Testis (tissue), 3 donors: ENCODE data around the gene ZBTB18. TPM values are rescaled to one million over a fixed set of nuclear protein-coding genes. Genes with fewer than 3 reads are reported as not detected.

Experiments used
- DNase-seq: peaks from one replicate; pipeline ENCODE4 v3.0.0-alpha.2; 2019
- H3K27ac ChIP-seq, 2 donors: fragments of 200-600 bp; sonication (generic); one replicate each; pipeline ENCODE4 v1.5.1; 2019
- H3K27me3 ChIP-seq: fragments of 200-600 bp; sonication (generic); one replicate; pipeline ENCODE4 v1.5.1; 2019
- H3K36me3 ChIP-seq: fragments of 200-600 bp; sonication (generic); one replicate; pipeline ENCODE4 v1.5.1; 2017; ENCODE audit warnings: low read depth; ENCODE audit errors: missing control alignments
- H3K4me1 ChIP-seq: fragments of 200-600 bp; sonication (generic); one replicate; pipeline ENCODE4 v1.5.1; 2019
- H3K4me3 ChIP-seq, 2 donors: fragments of 200-600 bp; sonication (generic); one replicate each; pipeline ENCODE4 v1.5.1; 2017 to 2019
- H3K9me3 ChIP-seq: fragments of 200-600 bp; sonication (generic); one replicate; pipeline ENCODE4 v1.5.1; 2017
- POLR2A ChIP-seq: fragments of 450-650 bp; IDR thresholded peaks from one replicate; pipeline ENCODE4 v1.6.1; 2017; ENCODE audit warnings: antibody characterized with exemption, mild to moderate bottlenecking, moderate library complexity
- WGBS, 2 donors: methylation state at CpG; one replicate each; pipeline ENCODE4 v1.1.5; 2018; 5-methylcytosine and 5-hydroxymethylcytosine counted together
- intact Hi-C: fragments of 100-400 bp; cut with DNase I; formaldehyde crosslinking; loops from one replicate; pipeline ENCODE4 v1.15.1; 2023; ENCODE audit warnings: low total_unique reads
- polyA plus RNA-seq: library from polyadenylated mRNA; stranded (reverse); fragments of 350-450 nt; fragmentation: Illumina TruSeq; extraction: RNeasy Lipid Tissue Mini Kit (QIAGEN cat#74804); gene quantifications from one replicate; pipeline ENCODE4 v1.2.3, GENCODE V29; 2014; ENCODE audit warnings: low read depth, low replicate concordance; ENCODE audit not compliant: insufficient read depth
- total RNA-seq, 2 donors: library from RNA; depleted of rRNA; stranded (reverse); fragments of >200 nt; gene quantifications; one replicate each; pipeline ENCODE4 v1.2.3, GENCODE V29; 2016
- TF ChIP-seq, protein P1 (sequence below), 3 experiments: fragments of 450-650 bp in 2 of 3; fragments of 200-600 bp in 1 of 3; sonication (generic) in 1 of 3; IDR thresholded peaks; one replicate each; pipeline ENCODE4 v1.5.1; 2016 to 2019; ENCODE audit warnings: antibody characterized with exemption in 3 of 3, mild to moderate bottlenecking in 2 of 3, moderate library complexity in 1 of 3

The ZBTB18 gene
- total and polyA plus RNA-seq, 3 donors from 2014 or later, result 45.0 to 61.9 (median 54.3) TPM

DNA sequence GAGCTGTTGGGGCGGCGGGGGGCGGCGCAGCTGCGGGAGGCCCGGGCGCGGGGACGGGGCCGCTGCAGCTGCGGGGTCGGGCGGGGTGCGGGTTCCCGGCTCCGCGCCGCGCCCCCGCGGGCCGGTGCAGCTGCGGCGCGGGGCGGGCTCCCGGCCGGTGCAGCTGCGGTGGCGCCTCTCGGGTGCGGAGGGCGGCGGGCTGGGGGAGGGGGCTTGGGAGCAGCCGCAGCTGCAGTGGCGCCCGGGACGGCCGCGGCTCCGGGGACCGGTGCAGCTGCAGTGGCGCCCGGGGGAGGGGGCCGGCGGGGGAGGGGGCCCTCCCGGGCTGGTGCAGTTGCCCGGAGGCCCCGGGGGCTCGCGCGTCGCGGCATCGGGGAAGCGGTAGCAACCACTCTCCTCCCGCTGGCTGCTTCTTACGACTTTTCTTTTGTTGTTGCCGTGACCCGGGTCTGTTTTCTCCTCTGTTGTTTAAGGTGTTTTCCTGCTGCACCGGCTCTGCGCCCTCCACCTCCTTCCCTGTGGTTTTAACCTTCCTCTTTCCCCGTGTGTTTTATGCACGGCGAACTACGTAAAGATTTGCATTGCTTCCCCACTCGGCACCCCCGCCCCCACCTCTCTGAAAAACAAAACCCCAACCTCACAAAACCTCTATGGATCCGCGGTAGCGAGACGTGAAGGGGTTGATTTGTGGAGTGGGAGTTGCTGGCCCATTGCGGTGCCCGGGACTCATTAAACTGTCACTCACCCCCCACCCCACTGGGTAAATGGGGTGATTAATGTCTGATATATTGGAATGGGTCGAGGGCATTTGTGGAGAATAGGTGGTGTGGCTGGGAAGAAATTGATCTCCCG, 1.7 kb upstream of the ZBTB18 start:
- WGBS, 2 donors, result 1 to 2% methylated on average over 26 to 29 of the region's 76 CpGs

DNA sequence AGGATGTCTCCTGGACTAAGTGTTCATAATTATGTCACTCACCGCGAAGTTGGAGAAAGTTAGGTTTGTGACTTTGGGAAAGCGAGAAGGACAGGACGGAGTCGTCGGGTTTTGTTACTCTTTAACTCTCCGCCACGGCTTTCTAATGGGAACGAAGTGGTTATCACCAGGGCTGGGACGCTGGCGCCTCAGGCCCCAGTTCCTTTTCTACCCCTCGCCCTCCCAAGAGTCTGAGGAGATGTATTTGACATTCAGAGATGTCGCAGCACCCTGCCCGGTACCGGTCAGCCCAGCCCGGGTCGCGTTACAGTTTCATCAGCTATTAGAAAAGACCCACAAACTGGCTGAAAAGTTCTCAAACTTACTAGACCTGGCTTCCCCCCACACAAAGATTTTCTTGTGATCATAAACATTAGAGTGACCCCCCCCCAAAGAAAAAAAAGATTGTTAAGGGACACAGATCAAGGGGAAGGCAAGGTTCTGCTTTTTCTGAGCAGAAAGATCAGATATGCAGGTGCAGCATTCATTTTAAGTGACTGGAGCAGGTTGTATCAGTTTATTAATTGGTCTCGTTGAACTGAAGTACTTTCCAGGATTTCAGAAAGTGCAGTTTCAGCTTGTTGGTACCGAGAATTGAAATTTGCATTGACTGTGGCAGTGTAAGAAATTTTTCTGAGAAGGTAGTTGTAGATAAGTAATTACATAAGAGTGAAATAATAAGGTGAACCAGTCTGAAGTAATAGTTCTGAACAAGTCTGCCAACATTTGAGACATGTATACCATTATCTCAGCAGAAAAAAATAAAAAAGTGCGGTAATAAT, 859 bp upstream of the ZBTB18 start:
- Histone ChIP-seq H3K9me3 (no peaks in the 10 kb centered on the region), H3K27ac (peak overlapping the region; percentile 84 to 91), H3K4me3 (peak overlapping the region; percentile 78 to 81), H3K4me1 (peaks cover 33% of the 10 kb centered on the region), H3K27me3 (no peaks in the 10 kb centered on the region), H3K36me3 (no peaks in the 10 kb centered on the region)
- intact Hi-C loops, result no loop called here
- TF ChIP-seq, protein P1, sequence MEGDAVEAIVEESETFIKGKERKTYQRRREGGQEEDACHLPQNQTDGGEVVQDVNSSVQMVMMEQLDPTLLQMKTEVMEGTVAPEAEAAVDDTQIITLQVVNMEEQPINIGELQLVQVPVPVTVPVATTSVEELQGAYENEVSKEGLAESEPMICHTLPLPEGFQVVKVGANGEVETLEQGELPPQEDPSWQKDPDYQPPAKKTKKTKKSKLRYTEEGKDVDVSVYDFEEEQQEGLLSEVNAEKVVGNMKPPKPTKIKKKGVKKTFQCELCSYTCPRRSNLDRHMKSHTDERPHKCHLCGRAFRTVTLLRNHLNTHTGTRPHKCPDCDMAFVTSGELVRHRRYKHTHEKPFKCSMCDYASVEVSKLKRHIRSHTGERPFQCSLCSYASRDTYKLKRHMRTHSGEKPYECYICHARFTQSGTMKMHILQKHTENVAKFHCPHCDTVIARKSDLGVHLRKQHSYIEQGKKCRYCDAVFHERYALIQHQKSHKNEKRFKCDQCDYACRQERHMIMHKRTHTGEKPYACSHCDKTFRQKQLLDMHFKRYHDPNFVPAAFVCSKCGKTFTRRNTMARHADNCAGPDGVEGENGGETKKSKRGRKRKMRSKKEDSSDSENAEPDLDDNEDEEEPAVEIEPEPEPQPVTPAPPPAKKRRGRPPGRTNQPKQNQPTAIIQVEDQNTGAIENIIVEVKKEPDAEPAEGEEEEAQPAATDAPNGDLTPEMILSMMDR (IDR thresholded peaks at IDR 0.05), result no peak
- no peak for TF ChIP-seq POLR2A
- WGBS, 2 donors, result 8 to 23% methylated on average over 21 of the region's 21 CpGs
- DNase-seq, result peak; percentile 34

More for the DNA sequence above, 1.7 kb upstream of the ZBTB18 start:
- Histone ChIP-seq H3K27ac (peak overlapping the region; percentile 84 to 91), H3K36me3 (no peaks in the 10 kb centered on the region), H3K4me3 (peak overlapping the region; percentile 78 to 81), H3K4me1 (peaks cover 33% of the 10 kb centered on the region), H3K27me3 (no peaks in the 10 kb centered on the region), H3K9me3 (no peaks in the 10 kb centered on the region)
- DNase-seq, result peak; percentile 37
- intact Hi-C loops, result no loop called here
- TF ChIP-seq, protein P1 (IDR thresholded peaks at IDR 0.05), result no peak
- no peak for TF ChIP-seq POLR2A

DNA sequence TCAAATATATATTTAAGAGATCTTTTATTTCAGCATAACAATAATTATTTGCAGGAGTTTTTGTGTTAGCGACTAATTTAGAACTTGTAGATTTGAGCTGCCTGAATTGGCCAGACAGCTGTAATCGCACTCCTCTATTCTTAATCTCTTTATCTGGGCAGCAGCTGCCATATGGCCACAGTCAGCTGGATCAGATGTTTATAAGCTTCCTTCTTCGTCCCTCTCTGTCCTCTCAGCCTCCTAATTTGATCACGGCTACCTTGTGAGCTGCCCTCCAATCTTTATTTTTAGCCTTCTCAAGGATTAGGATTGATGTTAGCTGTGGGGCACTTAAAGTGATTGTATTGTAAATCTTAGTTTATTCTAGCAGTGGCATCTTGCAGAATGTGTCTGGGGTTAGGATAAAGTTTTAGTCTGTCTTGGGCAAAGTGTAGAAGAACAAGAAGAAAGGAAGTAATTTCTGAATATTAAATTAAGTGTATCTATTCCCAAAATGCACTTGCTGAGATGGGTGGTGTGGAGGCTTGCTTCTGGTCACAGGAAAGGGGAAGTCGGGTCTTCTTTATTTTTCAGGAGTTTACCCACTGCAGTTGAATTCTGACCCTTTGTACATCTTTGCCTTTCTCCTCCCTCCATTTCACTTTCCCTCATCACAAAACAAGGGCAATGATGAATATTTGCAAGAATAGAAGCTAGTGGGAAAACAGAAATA, 1.1 kb downstream of the ZBTB18 start:
- intact Hi-C loops, result no loop called here
- TF ChIP-seq POLR2A, result no peak
- TF ChIP-seq, protein P1 (IDR thresholded peaks at IDR 0.05), result no peak
- Histone ChIP-seq H3K4me1 (peaks cover 27% of the 10 kb centered on the region), H3K4me3 (no peak overlapping the region), H3K27me3 (no peaks in the 10 kb centered on the region), H3K36me3 (no peaks in the 10 kb centered on the region), H3K9me3 (no peaks in the 10 kb centered on the region), H3K27ac (peak overlapping the region; percentile 50 to 91)
- WGBS, 2 donors, result 28 to 41% methylated on average over 5 of the region's 5 CpGs
- DNase-seq, result no peak

DNA sequence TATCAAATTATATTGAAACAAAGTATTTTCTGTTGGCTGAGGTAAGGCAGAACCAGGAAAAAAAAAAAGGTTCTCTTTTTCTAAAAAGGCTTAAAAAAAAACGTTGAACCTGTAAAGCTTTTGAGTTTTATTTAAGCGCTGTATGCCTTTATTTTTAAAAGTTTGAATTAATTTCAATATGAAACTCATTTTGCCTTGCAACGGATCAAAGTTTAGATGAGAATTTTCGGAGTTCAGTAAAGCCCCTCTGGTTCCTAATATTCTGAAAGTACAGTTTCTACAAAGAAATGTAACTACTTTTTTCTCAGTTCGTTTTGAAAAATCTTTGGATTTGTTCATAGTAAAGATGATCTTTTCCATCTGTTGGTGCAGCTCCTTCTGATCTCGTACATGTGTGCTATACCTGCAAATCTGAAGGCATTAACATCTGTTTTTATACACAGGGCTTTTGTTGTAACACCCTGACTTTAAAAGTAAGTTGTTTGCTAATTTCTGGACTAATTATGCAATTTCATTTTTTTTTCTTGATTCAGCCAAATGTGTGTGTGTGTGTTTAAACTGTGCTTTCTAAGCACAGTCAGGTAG, 1.7 kb downstream of the ZBTB18 start:
- intact Hi-C loops, result no loop called here
- no peaks in the 10 kb centered on the region for H3K9me3 ChIP-seq
- H3K27me3 ChIP-seq, result no peaks in the 10 kb centered on the region
- H3K27ac ChIP-seq, result peak overlapping the region; percentile 65 to 91
- TF ChIP-seq POLR2A, result no peak
- TF ChIP-seq, protein P1 (IDR thresholded peaks at IDR 0.05), result no peak
- H3K36me3 ChIP-seq, result no peaks in the 10 kb centered on the region
- no peak for DNase-seq
- H3K4me1 ChIP-seq, result peaks cover 25% of the 10 kb centered on the region
- H3K4me3 ChIP-seq, result no peak overlapping the region
- 44 to 52% methylated on average over 6 of the region's 6 CpGs for WGBS, 2 donors
